HG03571 (cell line): ENCODE measurements around the gene AKNA.
"Not testable (repeated sequence)": the region's sequence is repeated elsewhere in the genome, so short reads cannot be mapped to it uniquely, and the experiment has no call there.

Source experiments
- ATAC-seq: cut with Tn5 transposase; IDR thresholded peaks from one replicate; pipeline ENCODE4 v1.9.1; 2021; ENCODE audit not compliant: unreplicated experiment

AKNA gene

GRCh38 chr9:114323849-114324248 is 63.9 kb downstream of the AKNA start:
- ATAC-seq, result not testable (repeated sequence)

GRCh38 chr9:114322831-114323531 is 64.8 kb downstream of the AKNA start, which contains the start of gene ORM1:
Gene ORM1 (plus strand): TSS chr9:114323098. CDS start chr9:114323134, 36 bp downstream.
- not testable (repeated sequence) for ATAC-seq

- ATAC-seq, result not testable (repeated sequence)
Observed at GRCh38 chr9:114322160-114322818, 65.5 kb downstream of the AKNA start.

- ATAC-seq, result no peak
Observed at GRCh38 chr9:114321759-114322158, 66.0 kb downstream of the AKNA start.

- ATAC-seq, result not testable (repeated sequence)
Observed at GRCh38 chr9:114320710-114321109, 67.1 kb downstream of the AKNA start.

GRCh38 chr9:114319147-114319546 is 68.6 kb downstream of the AKNA start:
- no peak for ATAC-seq

- ATAC-seq, result no peak
Observed at GRCh38 chr9:114318416-114318815, 69.4 kb downstream of the AKNA start.

- ATAC-seq, result no peak
Observed at GRCh38 chr9:114317665-114318357, 70.0 kb downstream of the AKNA start.

GRCh38 chr9:114316605-114317230 is 71.1 kb downstream of the AKNA start:
- no peak for ATAC-seq

- ATAC-seq, result no peak
Observed at GRCh38 chr9:114315723-114316363, 71.9 kb downstream of the AKNA start.

- ATAC-seq, result no peak
Observed at GRCh38 chr9:114314881-114315722, 72.7 kb downstream of the AKNA start.

GRCh38 chr9:114314256-114314867 is 73.4 kb downstream of the AKNA start:
- no peak for ATAC-seq

- no peak for ATAC-seq
Observed at GRCh38 chr9:114313186-114313585, 74.6 kb downstream of the AKNA start.

GRCh38 chr9:114312513-114312875 is 75.3 kb downstream of the AKNA start:
- no peak for ATAC-seq

GRCh38 chr9:114311571-114312512 is 75.9 kb downstream of the AKNA start:
- ATAC-seq, result no peak

GRCh38 chr9:114310471-114311450 is 77.0 kb downstream of the AKNA start:
- ATAC-seq, result no peak

GRCh38 chr9:114309096-114309495 is 78.7 kb downstream of the AKNA start:
- no peak for ATAC-seq
